ENCODE results near the gene DAZAP1. TPM values are rescaled to one million over a fixed set of nuclear protein-coding genes. Genes with fewer than 3 reads are reported as not detected.

DAZAP1 gene
- 59.6 TPM for total RNA-seq

GRCh38 chr19:1407528-1408299, at the start of gene DAZAP1:
Gene DAZAP1 (plus strand): TSS chr19:1407586. CDS start chr19:1407774, 188 bp downstream.

GRCh38 chr19:1383312-1384084, 23.9 kb upstream of the DAZAP1 start, which contains the start of gene NDUFS7:
Gene NDUFS7 (plus strand): TSS chr19:1383907. CDS start chr19:1383927, 20 bp downstream.

GRCh38 chr19:1401138-1401888, 6.1 kb upstream of the DAZAP1 start, which contains the start of gene GAMT:
Gene GAMT (minus strand): TSS chr19:1401542. CDS start chr19:1401476, 66 bp downstream.

GRCh38 chr19:1438035-1438932, 30.9 kb downstream of the DAZAP1 start, which contains the start of gene RPS15:
Gene RPS15 (plus strand): TSS chr19:1438396. CDS start chr19:1438426, 30 bp downstream.

GRCh38 chr19:1449467-1450442, 42.4 kb downstream of the DAZAP1 start, which contains the start of gene APC2:
Gene APC2 (plus strand): TSS chr19:1450121. CDS start chr19:1453002, 2,881 bp downstream.

GRCh38 chr19:1478934-1479707, 71.7 kb downstream of the DAZAP1 start, which contains the start of gene C19orf25:
Gene C19orf25 (minus strand): TSS chr19:1479215. CDS start chr19:1478903, 312 bp downstream.

Other genes with a start within 250 kb of the DAZAP1 start
- gene SBNO2, start 233.3 kb upstream of the DAZAP1 start, total RNA-seq = 26.6 TPM
- gene STK11, start 201.8 kb upstream of the DAZAP1 start, total RNA-seq = 78.9 TPM
- gene CBARP, start 169.6 kb upstream of the DAZAP1 start, total RNA-seq = 2.3 TPM
- 73.6 TPM for gene ATP5F1D, start 165.8 kb upstream of the DAZAP1 start, total RNA-seq
- gene MIDN, start 159.0 kb upstream of the DAZAP1 start, total RNA-seq = 40.8 TPM
- 748 TPM for gene CIRBP, start 138.3 kb upstream of the DAZAP1 start, total RNA-seq
- gene FAM174C, start 132.1 kb upstream of the DAZAP1 start, total RNA-seq = 16.6 TPM
- 2.9 TPM for gene EFNA2, start 121.7 kb upstream of the DAZAP1 start, total RNA-seq
- gene NDUFS7, start 23.7 kb upstream of the DAZAP1 start, total RNA-seq = 83.7 TPM
- 63.8 TPM for gene GAMT, start 6.0 kb upstream of the DAZAP1 start, total RNA-seq
- 697 TPM for gene RPS15, start 30.8 kb downstream of the DAZAP1 start, total RNA-seq
- gene APC2, start 42.5 kb downstream of the DAZAP1 start, total RNA-seq = 1.7 TPM
- 37.7 TPM for gene C19orf25, start 71.6 kb downstream of the DAZAP1 start, total RNA-seq
- gene PCSK4, start 82.8 kb downstream of the DAZAP1 start, total RNA-seq = 9.4 TPM
- 4.0 TPM for gene REEP6, start 83.6 kb downstream of the DAZAP1 start, total RNA-seq
- gene ADAMTSL5, start 105.4 kb downstream of the DAZAP1 start, total RNA-seq = 2.7 TPM
- gene PLK5, start 116.5 kb downstream of the DAZAP1 start, total RNA-seq = 0.12 TPM
- gene MEX3D, start 160.7 kb downstream of the DAZAP1 start, total RNA-seq = 52.7 TPM
- 74.8 TPM for gene MBD3, start 185.3 kb downstream of the DAZAP1 start, total RNA-seq
- 49.7 TPM for gene UQCR11, start 197.9 kb downstream of the DAZAP1 start, total RNA-seq
- 80.4 TPM for gene TCF3, start 245.0 kb downstream of the DAZAP1 start, total RNA-seq

All from metanephros (tissue), 1 donor.